Measurements from ENCODE around the gene PARD3B. TPM values are rescaled to one million over a fixed set of nuclear protein-coding genes. Genes with fewer than 3 reads are reported as not detected.

Gene PARD3B
- total RNA-seq, 6 experiments from 2014 or later = 5.3 to 11.2 (median 8.3) TPM

- no peak for TF ChIP-seq CTCF (IDR thresholded peaks at IDR 0.05)
- TF ChIP-seq POLR2A (IDR thresholded peaks at IDR 0.05) = no peak
- DNase-seq (no peak), ATAC-seq (no peak)
- intact Hi-C loops (cut with DNase I) = no loop called here
- no peaks in the 10 kb centered on the region for H3K36me3 ChIP-seq
- no peak overlapping the region for H3K4me3 ChIP-seq
- WGBS (ENCODE audit: insufficient coverage, low coverage, low lambda C conversion rate, missing lambda C conversion rate) = 78% methylated on average over 6 of the region's 6 CpGs
- H3K27me3 ChIP-seq = no peaks in the 10 kb centered on the region
- no peaks in the 10 kb centered on the region for H3K9me3 ChIP-seq
- H3K27ac ChIP-seq = no peak overlapping the region
- H3K4me1 ChIP-seq = no peaks in the 10 kb centered on the region
These were observed 821.2 kb downstream of the PARD3B start for GRCh38 chr2:205366336-205367060.

DNA sequence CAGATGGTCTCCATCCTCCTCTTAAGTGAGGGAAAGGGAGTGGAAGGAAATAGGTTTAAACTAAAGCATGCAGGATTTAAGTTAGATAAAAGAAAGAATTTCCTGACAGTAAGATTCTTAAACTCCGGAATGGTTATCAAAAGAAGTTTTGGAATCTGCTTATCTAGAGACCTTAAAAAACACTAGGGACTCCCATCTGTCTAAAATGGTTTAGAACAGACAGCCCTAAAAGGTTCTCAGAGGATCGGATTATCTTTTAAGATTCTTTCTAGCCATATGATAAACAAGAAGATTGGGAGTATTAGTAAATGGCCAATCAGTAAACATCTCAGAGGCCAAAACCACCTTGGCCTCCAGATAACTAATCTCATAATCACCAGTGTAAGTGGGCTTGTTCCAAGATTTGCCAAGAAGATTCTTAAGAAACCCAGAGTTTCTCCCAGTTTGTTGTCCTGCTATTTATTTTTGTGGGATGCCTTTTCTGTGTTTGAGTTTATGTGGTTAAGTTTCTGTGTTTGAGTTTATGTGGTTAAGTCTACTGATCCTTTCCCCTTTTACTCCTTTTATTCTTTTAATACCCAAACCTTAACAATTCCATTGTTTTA is 822.2 kb downstream of the PARD3B start:
- Histone ChIP-seq H3K4me3 (no peak overlapping the region), H3K4me1 (no peaks in the 10 kb centered on the region), H3K36me3 (no peaks in the 10 kb centered on the region), H3K27ac (no peak overlapping the region), H3K9me3 (no peaks in the 10 kb centered on the region), H3K27me3 (no peaks in the 10 kb centered on the region)
- DNase-seq (no peak), ATAC-seq (no peak)
- 63% methylated on average over 2 of the region's 2 CpGs for WGBS (ENCODE audit: insufficient coverage, low coverage, low lambda C conversion rate, missing lambda C conversion rate)
- intact Hi-C loops (cut with DNase I) = no loop called here
- no peak for TF ChIP-seq CTCF (IDR thresholded peaks at IDR 0.05)
- no peak for TF ChIP-seq POLR2A (IDR thresholded peaks at IDR 0.05)

DNA sequence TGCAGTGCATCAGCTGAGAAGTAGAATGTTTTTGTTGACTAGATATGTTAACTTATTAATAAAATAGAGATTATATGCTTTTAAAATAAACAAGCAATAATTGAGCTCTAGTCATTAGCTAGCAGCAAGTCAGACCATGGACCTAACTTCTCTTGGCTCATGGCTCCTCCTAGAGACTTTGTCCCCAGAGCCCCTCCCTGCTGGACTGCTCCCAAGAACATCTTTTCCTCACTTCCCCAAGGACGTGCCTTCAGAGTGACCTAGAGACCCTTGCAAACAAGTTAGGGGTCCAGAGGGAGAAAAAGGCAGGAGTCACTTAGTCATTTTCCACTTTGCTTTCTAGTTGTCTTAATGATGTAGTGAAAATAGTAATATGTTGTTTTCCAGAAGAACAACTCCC is 824.5 kb downstream of the PARD3B start:
- no peaks in the 10 kb centered on the region for H3K36me3 ChIP-seq
- no peak overlapping the region for H3K4me3 ChIP-seq
- H3K27ac ChIP-seq = no peak overlapping the region
- no peak for DNase-seq
- no peaks in the 10 kb centered on the region for H3K27me3 ChIP-seq
- 27% methylated on average over 1 of the region's 1 CpG for WGBS (ENCODE audit: insufficient coverage, low coverage, low lambda C conversion rate, missing lambda C conversion rate)
- no peaks in the 10 kb centered on the region for H3K9me3 ChIP-seq
- TF ChIP-seq POLR2A (IDR thresholded peaks at IDR 0.05) = no peak
- TF ChIP-seq CTCF (IDR thresholded peaks at IDR 0.05) = no peak
- ATAC-seq = no peak
- no peaks in the 10 kb centered on the region for H3K4me1 ChIP-seq
- intact Hi-C loops (cut with DNase I) = no loop called here

DNA sequence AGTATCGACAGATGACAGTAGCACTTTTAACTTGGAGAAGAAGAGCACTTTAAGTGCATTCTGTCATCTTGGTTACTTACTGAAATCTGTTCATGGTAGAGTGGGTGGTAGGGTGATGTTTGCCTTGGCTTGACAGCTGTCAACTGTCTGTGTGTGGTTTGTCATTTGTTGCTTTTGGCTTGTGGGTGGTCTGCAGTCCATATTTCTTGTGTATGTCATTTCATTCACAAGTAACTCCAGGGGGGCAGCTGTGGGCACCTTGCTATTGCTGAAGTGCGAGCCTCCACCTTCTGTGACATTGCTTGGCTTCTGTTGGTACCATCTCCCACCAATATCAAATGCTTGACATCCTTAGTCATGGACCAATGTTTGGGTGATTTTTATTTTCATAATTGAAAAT is 825.5 kb downstream of the PARD3B start:
- Histone ChIP-seq H3K9me3 (no peaks in the 10 kb centered on the region), H3K27me3 (no peaks in the 10 kb centered on the region), H3K4me1 (no peaks in the 10 kb centered on the region), H3K36me3 (no peaks in the 10 kb centered on the region), H3K4me3 (no peak overlapping the region), H3K27ac (no peak overlapping the region)
- 92% methylated on average over 2 of the region's 2 CpGs for WGBS (ENCODE audit: insufficient coverage, low coverage, low lambda C conversion rate, missing lambda C conversion rate)
- ATAC-seq (no peak), DNase-seq (no peak)
- no peak for TF ChIP-seq CTCF (IDR thresholded peaks at IDR 0.05)
- TF ChIP-seq POLR2A (IDR thresholded peaks at IDR 0.05) = no peak
- intact Hi-C loops (cut with DNase I) = no loop called here
